ENCODE results near the gene WDR46. TPM values are rescaled to one million over a fixed set of nuclear protein-coding genes. Genes with fewer than 3 reads are reported as not detected.

Gene WDR46
- total and polyA plus RNA-seq, 2 of the 13 experiments (the other 11 are each of a cell fraction or from before 2014, with no cell fraction given), result 47.4 to 105 TPM

GRCh38 chr6:33250731-33251130, 38.3 kb downstream of the WDR46 start:
- ATAC-seq (no peak), FAIRE-seq (no peak), DNase-seq (ENCODE audit: low spot score) (no peak)
- intact Hi-C loops (cut with micrococcal nuclease; ENCODE audit: unreplicated experiment) (no loop called here), in situ Hi-C loops (cut with HindIII; ENCODE audit: extremely low pct_ligation_motif_present, low pct_unique_long_range_greater_than_20kb) (no loop called here)
- peak overlapping the region; percentile 94 for H3K27ac ChIP-seq (ENCODE audit: extremely low read length, insufficient read depth, low read length)
- 97% methylated on average over 13 of the region's 13 CpGs for WGBS (ENCODE audit: low lambda C conversion rate)
- peaks cover 37% of the 10 kb centered on the region for H3K4me1 ChIP-seq (ENCODE audit: insufficient read depth, low read length)
- H3K4me3 ChIP-seq (replicated peaks in 1 of 3; ENCODE audit: insufficient read depth in 1 of 3, low read depth in 2 of 3, low read length in 3 of 3), result 0 out of 6 replicates have a peak overlapping the region, but pooled peaks of 1 of the 3 experiments have one; percentile 89
- H3K79me2 ChIP-seq (ENCODE audit: insufficient read depth, low read length), result no peaks in the 10 kb centered on the region
- H4K20me1 ChIP-seq (ENCODE audit: insufficient read depth, low read length), result no peaks in the 10 kb centered on the region
- no peaks in the 10 kb centered on the region for H3K9me3 ChIP-seq (ENCODE audit: low read length)
- no TSS peak for BruUV-seq (replicated peaks)
- POLR2A ChIA-PET, result interaction anchor here (0.6 to 5.1 kb wide), 13 partner anchors 10 to 279 kb away, joined by 3 to 94 read pairs (median 16); partner anchors contain the start of genes B3GALT4, HSD17B8, RING1 and RPS18
- H3K4me2 ChIP-seq (ENCODE audit: low read depth, low read length), result peak overlapping the region; percentile 100; the same call in 1 of the 2 replicates
- no peak overlapping the region for H2AFZ ChIP-seq (ENCODE audit: low read length)
- no peaks in the 10 kb centered on the region; a peak in 1 of 5 replicates for H3K27me3 ChIP-seq (ENCODE audit: control insufficient read depth in 1 of 2, insufficient read depth in 2 of 2, low read length in 2 of 2)
- peaks cover 0 to 5% of the 10 kb centered on the region in 2 experiments; a peak in 4 of 5 replicates for H3K36me3 ChIP-seq (replicated peaks in 1 of 2; ENCODE audit: control insufficient read depth in 1 of 2, insufficient read depth in 2 of 2, low read length in 2 of 2)
- no peak overlapping the region for H3K9ac ChIP-seq (ENCODE audit: insufficient read depth, low read depth, low read length)
- CTCF ChIA-PET (ENCODE audit: low intra/inter-chr PET ratio, low total read pairs), result no interaction called here
- TF ChIP-seq, protein P1, sequence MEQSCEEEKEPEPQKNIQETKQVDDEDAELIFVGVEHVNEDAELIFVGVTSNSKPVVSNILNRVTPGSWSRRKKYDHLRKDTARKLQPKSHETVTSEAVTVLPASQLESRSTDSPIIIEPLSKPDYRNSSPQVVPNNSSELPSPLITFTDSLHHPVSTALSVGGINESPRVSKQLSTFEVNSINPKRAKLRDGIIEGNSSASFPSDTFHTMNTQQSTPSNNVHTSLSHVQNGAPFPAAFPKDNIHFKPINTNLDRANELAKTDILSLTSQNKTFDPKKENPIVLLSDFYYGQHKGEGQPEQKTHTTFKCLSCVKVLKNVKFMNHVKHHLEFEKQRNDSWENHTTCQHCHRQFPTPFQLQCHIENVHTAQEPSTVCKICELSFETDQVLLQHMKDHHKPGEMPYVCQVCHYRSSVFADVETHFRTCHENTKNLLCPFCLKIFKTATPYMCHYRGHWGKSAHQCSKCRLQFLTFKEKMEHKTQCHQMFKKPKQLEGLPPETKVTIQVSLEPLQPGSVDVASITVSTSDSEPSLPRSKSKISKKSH (CRISPR knock-in tag; IDR thresholded peaks at IDR 0.05; ENCODE audit: borderline replicate concordance), result no peak
- no peak for TF ChIP-seq MEIS1 (CRISPR knock-in tag; IDR thresholded peaks at IDR 0.05; ENCODE audit: borderline replicate concordance)
- no peak for TF ChIP-seq PRDM4 (CRISPR knock-in tag; IDR thresholded peaks at IDR 0.05; ENCODE audit: borderline replicate concordance)
- no peak for TF ChIP-seq HNRNPL (IDR thresholded peaks at IDR 0.05; ENCODE audit: low read depth, low read length)
- no peak for TF ChIP-seq CREM (IDR thresholded peaks at IDR 0.05)
- TF ChIP-seq CREM (CRISPR knock-in tag; IDR thresholded peaks at IDR 0.05), result no peak
- no peak for TF ChIP-seq ZNF263 (CRISPR knock-in tag; IDR thresholded peaks at IDR 0.05)
- no peak for TF ChIP-seq NPAS2 (CRISPR knock-in tag; IDR thresholded peaks at IDR 0.05; ENCODE audit: borderline replicate concordance)
- no peak for TF ChIP-seq ZNF776 (CRISPR knock-in tag; IDR thresholded peaks at IDR 0.05)
- no peak for TF ChIP-seq ATAD3A (CRISPR knock-in tag; IDR thresholded peaks at IDR 0.05)
- TF ChIP-seq ZFX (CRISPR knock-in tag; IDR thresholded peaks at IDR 0.05; ENCODE audit: low read depth), result no peak
- TF ChIP-seq NFIB (CRISPR knock-in tag; IDR thresholded peaks at IDR 0.05; ENCODE audit: borderline replicate concordance), result no peak
- TF ChIP-seq ZFP82 (CRISPR knock-in tag; IDR thresholded peaks at IDR 0.05; ENCODE audit: borderline replicate concordance), result no peak
- no peak for TF ChIP-seq THRA (CRISPR knock-in tag; IDR thresholded peaks at IDR 0.05; ENCODE audit: borderline replicate concordance)
